ENCODE data around the gene ASPDH.

The ASPDH gene

DNA sequence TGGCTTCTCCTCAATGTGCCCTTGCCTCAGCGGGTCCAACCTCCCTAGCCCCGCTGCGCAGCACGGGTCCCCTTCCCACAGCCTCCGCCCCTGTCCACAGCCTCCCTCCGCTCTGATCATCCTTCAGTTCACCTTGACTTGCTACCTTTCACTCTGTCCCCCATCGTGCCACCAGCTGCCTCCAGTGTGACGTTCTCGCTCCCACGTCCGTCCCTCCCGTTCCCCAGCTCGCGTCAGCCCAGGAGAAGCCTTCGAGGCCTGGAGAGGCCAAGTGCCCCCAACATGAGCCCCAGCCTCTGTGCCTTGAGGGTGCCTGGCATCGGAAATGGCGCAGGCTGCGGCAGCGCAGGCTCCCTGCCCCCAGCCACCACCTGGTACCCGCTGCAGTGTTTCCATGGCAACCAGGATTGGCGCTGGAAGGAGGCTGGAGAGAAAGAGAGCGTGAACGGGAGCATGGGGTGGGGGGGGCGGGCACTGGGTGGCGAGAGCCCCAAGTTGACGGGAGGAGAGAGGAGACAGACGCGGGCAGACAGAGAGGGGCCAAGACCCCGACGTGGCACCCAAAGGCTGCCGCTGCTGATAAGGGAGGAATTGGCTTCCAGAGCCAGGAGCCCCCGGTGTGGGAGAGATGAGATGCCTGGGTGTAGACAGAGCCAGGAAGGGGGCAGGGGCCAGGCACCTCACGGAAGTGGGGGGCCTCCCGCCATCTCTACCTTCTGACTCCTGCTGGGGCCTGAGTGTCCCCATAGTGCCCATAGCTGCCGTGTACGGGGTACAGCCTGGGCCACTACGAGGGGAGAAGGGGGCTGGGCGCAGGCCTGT, 844 bp upstream of the ASPDH start:
- DNase-seq (ENCODE audit: low read depth) = no peak

DNA sequence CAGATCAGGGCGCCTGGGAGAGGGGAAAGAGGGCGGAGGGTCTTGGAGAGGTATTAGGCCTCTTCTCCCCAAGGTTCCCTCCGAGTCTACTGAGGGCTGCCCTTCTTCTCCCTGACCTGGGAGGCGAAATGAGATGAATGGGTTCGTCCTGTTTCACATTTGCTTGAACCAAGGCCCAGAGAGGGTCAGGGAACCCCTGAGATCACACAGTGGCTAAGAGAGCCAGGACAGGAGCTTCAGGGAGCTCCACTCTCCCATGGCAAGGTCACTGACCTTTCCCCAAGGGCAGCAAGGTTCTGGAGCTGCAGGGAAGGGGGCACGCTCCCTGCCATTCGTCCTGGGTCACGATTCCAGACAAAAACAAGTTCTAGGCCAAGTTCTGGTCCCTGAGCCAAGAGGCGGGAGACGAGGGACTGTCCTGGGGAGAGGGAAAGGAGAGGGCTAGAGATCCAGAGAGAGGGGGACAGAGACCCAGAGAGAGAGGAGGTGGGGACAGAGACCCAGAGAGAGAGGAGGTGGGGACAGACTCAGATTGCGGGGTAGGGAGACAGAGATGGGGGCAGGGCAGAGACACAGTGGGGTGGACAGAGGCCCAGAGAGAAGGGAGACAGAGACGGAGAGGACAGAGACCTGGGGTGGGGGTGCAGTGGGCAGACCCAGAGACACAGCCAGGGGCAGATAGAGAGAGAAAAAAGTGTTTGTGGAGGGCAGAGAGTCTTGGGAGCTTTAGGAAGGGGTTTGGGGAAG, 541 bp downstream of the ASPDH start:
- no peak for DNase-seq (ENCODE audit: low read depth)

DNA sequence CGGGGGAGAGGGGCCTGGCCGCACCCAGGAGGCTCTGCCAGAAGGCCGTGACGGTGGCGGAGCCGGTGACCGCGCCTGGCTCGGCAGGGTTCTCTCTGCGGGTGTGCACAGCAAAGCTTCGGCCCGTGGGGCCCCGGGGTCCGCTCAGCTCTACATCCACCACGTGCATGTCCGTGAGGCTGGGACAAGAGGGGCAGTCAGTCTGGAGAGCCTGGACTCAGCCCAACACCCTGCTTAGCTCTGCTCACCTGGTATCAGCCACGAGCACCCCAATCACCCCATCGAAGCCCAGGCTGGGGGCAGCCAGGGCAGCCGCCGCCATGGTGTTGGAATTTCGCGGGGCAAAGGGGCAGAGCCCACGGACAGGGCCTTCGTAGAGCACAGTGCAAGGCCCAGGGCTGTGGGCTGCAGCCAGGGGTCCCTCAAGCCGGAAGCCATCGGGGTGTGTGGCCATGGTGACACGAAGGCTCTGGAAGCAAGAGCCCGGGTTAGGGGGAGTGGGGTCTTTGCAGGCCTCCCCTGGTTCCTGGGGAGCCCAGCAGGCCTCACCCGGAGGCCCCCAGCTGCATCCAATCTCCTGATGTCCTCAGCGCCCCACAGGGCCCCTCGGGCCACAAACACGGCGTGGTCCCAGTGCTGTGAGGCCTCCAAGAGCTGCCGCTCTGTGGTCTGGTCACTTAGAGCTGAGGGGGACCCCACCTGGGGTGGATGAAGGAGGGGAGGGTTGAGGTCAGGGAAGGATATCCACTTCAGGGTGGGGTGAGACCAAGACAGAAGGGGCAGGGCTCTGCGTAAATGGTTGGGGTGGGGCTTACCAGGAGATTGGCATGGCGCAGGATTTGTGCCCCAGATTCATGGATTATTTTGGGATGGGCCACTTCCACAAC, 1.4 kb downstream of the ASPDH start:
- DNase-seq (ENCODE audit: low read depth) = no peak

DNA sequence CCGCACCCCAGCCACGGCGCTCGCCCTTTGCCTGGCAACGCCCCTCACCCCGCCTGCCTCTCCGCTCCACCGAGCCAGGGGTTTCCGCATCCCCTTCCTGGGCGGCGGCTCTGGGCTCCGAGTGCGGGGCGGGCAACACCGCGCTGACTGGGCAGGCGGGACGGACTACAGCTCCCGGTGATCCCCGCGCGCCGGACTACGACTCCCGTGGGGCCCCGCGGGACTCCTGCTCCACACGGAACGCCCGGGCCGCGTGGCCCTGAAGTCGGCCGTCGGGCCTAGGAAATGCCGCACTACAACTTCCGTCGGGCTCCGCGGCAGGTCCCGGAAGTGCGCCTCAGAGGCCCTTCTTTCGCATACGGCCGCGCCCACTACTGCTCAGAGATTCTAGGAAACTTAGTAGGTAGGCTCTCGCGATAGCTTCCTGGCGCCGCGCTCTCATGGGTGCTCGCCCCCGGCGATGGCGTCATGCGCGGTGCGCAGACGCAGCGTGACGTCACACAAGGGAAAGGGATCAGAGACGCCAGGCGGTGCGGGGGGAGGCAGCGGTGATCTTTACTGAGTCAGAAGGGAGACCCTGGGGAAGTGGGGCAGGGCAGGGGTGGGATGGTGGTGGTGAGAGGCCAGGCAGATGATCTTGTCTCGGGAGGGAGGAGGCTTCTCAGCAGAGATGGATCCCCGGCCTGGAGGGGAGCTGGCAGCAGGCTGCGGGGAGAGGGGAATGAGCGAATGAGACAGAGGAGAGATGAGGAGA, 2.5 kb downstream of the ASPDH start, which contains the start of gene JOSD2:
TSS of gene JOSD2 (minus strand) at position 123 of the 754 bp plus-strand sequence. CDS start 760 bp downstream, outside the sequence.
- peak; percentile 94 for DNase-seq (ENCODE audit: low read depth)

DNA sequence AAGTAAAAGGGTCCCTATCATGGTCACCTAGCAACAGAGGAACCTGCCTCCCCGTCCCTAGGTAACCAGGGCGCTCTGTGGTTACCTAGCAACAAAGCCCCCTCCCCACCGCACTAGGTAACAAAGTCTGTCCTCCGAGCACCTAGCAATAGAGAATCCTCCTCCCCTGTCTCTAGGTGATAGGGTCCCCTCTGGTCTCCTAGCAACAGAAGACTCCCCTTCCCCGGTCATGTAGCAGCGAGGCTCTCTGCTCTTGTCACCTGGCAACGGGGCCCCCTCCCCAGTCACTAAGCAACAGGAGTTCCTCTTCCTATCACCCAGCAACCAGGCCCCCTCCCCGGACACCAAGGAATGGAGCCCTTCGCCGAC, 3.0 kb downstream of the ASPDH start:
- no peak for DNase-seq (ENCODE audit: low read depth)

DNA sequence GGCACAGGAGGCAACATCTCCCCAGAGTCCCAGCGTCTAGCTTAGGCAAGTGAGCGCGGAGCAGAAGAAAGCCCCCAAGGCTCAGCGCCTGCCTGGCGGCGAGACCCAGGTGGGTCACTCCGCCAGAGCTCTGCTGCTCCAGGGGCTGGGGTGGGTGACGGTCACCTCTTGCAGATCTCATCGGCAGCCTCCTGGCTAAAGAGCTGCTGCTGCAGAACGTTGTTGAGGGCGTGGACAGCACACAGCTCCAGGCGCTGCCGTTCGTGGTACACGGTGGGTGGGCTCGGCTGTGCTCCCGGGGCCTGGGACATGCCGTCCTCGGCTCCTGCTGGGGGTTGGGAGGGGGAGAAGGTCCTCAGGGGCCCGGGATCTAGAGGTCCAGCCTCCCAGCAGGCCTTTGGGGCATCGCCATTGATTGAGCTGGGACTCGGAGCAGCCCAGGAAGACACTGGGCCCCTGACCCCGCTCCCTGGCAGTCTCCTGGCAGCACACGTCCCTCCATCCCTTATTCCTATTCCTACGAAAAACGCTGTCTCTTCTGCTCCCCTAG, 3.5 kb downstream of the ASPDH start:
- DNase-seq (ENCODE audit: low read depth) = no peak

DNA sequence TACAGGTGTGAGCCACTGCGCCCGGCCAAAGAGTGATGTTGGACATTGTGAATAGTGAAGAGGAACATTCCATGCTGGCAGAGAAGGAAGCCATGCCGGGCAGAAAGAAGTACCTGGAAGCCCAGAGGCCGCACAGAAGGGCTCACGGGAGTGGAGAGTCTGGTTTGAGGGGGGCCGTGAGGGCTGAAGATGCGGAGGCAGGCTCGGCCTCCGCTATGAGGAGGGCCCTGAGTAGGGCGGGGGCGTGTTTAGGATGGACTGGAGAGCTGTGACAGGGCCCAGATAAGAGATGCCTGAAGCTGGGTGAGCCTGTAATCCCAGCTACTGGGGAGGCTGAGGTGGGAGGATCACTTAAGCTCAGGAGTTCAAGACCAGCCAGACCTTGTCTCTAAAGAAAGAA, 4.3 kb downstream of the ASPDH start:
- no peak for DNase-seq (ENCODE audit: low read depth)

DNA sequence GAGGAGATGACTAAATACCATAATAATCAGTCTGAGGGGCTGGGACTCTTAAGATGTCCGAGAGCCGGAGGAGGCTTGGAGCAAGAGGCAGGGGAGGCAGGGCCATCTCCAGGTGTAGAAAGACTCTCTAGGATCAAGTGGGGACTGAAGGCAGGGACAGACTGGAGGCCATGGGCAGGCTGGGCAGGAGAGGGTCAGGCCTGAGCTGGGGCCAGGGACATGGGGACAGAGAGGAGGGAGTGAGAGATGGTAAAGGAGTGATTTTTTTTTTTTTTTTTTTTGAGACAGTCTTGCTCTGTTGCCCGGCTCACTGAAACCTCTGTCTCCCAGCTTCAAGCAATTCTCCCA, 4.9 kb downstream of the ASPDH start:
- DNase-seq (ENCODE audit: low read depth) = no peak

DNA sequence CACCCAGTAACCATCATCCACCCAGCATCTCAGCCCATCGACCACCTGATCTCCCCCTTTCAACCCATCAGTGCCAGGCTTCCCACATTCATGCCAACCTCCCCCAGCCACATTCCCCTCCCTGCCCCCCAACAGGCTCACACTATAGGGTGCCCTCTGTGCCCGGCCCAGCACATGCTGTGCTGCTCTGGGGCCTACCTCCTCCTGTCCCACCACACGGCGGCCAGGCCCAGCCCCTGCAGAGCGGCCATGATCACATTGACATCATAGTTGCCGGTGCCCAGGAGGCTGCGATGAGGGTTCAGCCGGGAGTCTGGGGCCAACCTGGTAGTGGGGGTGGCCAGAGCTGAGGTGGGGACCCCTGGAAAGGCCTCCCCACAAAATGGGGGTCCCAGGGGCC, 6.3 kb downstream of the ASPDH start:
- no peak for DNase-seq (ENCODE audit: low read depth)

DNA sequence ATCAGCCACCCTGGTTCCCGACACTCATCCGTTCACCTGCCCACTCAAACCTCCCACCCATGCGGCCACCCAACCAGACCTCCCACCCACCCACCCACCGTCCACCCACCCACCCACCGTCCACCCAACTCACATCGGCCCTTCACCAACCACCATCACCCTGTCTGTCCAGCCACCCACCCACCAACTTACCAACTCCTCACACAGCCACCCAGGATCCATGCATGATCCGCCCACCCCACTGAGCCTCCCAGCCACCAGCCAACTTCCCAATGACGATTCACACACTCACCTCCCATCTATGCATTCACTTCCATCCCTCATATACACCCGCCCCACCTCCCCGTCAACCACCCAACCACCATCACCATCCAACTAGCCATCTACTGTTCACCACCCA, 7.0 kb downstream of the ASPDH start:
- DNase-seq (ENCODE audit: low read depth) = no peak

DNA sequence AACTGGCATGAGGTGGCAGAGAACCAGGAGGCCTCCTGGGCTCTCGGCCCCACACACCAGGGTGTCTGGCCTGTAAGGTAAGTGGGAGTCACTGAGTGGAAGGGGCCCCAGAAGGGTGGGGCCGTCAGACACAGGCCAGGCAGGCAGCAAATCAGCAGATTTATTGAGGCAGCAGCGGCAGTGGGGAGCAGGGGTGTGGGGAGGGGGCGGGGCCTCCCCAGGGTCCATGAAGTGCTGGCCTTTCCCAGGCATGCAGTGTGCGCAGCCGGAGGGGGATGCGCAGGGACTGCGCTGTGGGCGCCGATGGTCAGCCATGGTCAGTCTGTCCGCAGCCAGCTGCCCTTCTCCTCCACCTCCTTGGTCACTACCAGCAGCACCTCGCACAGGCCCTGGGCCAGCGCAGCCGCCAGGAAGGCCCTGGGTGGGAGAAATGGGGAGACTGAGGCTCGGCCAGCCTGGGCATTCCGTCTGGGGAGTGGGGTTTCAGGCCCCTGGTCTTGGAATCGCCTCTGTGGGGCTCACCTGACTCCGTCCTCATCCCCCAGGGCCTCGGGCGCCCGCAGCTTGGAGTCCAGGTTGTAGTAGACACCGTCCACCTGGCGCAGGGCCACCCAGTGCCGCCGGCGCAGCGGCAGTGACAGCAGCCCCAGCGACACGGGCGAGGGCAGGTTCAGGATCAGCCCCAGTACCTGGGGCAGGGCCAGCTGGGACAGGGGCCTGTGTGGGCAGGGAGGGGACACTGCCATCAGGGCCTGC, 7.7 kb downstream of the ASPDH start:
- no peak for DNase-seq (ENCODE audit: low read depth)

DNA sequence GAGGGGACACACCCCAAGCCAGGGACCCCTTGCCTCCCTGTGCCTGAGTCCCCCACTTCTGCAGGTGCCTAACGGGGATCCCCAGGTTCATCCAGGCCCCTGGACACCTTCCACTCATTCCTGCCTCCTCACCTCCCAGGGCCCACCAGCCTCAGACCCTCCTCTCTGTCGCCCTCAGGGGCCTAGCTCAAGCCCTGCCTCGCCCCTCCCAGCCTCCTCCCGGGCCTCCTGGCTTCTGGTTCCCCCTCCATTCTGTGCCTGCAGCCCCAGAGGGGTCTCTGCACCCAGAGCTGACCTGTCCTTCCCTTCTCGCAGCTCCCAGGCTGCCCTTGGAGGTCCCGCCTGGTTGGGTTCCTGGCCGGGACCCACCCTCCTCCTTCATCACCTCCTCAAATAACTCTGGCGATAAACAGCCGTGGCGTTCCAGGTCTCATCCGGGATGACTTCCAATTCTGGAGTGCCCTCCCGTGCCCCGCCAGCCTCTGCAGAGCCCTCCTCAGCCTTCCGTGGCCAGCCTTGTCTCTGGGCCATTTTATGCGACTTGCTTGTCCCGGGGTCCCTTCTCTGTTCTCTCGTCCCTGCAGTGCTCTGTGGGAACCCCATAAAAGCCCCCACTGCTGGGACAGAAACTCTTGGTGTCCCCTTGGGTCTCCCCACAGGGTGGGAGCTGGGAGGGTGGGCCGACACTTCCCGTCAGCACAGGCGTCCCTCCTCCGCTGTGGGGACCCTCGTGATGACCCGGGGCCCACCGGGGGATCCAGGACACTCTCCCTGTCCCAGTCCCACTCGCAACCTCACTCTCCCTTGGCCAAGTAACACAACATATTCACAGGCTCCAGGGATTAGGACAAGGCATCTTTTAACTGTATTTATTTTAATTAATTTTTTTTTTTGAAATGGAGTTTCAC, 11.9 kb downstream of the ASPDH start:
- DNase-seq (ENCODE audit: low read depth) = no peak

DNA sequence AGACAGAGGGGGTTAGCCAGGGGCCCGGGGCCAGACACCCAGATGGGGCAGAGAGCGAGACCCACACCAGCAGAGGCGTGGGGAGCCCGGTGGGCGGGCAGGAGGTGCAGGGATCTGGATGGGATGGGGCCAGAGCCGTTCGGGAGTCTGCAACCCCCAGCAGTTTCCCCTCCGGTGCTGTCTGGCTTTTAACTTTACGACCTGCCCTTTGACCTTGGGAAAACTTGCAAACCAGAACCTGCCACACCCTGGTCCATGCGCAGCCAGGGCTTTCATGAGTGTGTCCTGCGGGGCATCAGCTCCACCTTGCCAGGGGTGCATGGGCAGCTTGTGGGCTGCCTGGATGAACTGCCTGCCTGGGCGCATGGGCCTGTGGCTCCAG, 12.5 kb downstream of the ASPDH start:
- no peak for DNase-seq (ENCODE audit: low read depth)

DNA sequence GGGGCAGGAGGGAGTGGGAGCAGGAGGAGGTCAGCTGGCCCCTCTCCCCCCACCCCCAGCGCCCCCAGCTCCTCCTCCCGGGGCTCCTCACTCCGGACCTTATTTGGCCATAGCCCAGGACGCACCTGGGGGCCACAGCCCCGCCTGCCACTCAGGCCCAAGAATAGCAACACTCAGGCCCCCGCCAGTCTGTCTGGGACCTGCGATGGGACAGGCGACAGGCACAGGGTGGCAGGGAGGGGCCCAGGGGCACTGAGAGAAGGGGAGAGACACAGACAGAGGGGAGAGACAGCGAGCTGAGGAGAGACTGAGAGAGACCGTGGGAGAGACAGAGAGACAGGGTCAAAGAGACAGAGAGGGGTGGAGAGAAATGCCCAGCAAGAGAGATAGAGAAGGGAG, 13.0 kb downstream of the ASPDH start:
- no peak for DNase-seq (ENCODE audit: low read depth)

DNA sequence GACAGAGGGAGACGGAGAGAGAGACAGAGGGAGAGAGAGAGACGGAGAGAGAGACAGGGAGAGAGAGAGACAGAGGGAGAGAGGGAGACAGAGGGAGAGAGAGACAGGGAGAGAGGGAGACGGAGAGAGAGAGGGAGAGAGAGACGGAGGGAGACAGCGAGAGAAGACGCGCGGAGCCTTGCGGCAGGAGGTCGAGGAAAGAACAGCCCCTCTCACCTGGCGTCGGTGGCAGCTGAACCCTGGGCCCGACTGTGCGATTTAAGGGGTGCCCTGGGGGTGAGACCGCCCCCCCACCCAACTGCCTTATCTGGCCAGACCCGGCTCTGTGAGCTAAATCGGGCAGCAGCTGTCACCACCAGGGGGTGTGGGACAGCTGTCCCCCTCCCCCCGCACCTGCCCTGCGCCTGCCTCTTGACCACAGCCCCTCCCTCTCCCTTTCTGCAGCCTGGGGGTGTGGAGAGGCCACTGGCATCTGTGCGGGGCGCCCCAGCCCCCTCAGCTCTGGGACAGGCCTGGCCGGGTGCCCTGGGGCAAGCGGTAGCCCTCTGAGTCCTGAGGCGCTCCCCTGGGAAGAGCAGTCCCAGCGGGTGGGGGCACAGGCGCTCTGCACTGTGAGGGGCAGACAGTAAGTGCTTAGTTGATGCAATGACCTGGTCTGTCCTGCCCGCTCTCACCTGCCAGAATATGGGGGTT, 13.5 kb downstream of the ASPDH start:
- no peak for DNase-seq (ENCODE audit: low read depth)

DNA sequence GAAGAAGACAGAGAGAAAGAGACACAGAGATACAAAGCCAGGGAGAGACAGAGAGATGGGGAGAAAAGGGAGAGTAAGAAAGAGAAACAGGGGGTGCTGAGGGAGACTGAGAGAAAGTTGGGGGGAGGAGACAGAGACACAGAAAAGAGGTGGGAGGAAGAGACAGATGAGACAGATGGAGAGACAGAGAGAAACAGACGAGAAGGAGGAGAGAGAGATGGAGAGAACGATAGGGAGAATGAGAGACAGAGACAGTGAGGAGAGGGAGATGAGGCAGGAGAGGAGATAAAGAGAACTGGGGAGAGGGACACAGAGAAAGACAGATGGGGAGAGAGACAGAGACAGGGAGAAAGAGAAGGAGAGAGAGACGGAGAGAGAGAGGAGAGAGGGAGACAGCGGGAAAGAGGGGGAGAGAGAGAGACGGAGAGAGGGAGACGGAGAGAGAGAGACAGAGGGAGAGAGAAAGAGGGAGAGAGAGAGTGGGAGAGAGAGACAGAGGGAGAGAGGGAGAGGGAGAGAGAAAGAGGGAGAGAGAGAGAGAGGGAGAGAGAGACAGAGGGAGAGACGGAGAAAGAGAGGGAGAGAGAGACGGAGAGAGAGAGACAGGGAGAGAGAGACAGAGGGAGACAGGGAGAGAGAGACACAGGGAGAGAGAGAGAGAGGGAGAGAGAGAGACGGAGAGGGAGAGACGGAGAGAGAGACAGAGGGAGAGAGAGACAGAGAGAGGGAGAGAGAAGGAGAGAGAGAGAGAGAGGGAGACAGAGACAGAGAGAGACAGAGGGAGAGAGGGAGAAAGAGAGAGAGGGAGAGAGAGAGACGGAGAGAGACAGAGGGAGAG, 15.3 kb downstream of the ASPDH start:
- DNase-seq (ENCODE audit: low read depth) = no peak

DNA sequence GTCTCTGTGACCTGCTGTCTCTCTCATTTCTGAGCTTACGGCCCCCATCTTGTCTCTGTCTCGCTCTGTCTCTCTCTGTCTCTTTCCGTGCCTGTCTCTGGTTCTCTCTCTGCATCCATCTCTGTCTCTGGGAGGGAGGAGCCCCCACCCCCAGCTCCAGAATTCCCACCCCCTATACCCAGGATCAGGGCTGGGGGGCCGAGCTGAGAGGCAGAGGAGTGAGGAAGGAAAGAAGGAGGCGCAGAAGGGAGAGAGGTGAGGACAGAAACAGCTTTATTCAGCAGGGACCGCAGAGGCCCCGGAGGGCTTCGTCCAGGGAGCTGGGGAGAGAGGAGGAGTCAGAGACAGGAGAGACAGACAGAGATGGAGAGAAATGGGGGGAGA, 16.7 kb downstream of the ASPDH start:
- no peak for DNase-seq (ENCODE audit: low read depth)
